ENCODE measurements around the gene TNS1.

The TNS1 gene

DNA sequence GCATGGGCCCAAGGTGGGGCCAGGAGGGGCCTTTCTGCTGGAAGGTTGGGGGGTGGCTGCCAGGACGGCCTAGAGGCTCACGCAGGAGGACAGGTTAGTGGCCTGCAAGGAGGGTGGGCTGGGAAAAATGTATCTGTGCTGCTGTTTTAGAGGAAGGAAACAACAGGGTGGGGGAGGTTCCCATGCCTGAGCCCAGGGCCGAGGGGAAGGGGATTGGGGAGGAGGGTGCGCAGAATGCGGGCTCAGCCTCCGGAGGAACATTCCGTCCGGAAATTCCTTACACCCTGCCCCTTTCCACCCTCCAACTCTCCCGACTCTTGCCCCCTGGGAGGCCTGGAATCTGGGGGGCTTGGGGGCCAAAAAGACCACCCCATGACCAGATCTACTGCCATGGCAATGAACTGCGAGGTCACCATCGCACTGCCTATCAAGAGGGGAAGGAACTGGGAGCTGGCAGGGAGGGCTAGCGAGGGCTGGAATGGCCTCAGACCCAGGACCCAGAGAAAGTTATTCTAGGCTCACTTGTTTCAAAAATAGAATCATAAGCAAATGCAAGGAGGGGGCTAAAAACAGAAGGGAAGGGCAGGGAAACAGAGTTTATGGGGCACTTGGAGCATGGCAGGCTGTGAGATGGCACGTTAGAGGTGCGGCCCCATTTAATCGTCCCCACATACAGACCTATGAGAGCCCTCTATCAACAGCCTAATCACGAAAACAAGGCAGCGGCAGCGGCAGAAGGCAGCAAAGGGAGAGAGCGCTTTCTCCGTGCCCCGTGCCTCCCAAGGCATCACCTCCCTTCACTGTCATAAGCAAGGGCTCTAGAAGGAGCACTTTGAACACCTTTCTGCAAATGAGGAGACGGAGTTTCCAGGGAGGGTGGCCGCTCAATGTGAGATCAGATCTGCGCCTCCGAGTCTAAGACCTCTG, 90.4 kb downstream of the TNS1 start:
- DNase-seq (ENCODE audit: low spot score): no peak

DNA sequence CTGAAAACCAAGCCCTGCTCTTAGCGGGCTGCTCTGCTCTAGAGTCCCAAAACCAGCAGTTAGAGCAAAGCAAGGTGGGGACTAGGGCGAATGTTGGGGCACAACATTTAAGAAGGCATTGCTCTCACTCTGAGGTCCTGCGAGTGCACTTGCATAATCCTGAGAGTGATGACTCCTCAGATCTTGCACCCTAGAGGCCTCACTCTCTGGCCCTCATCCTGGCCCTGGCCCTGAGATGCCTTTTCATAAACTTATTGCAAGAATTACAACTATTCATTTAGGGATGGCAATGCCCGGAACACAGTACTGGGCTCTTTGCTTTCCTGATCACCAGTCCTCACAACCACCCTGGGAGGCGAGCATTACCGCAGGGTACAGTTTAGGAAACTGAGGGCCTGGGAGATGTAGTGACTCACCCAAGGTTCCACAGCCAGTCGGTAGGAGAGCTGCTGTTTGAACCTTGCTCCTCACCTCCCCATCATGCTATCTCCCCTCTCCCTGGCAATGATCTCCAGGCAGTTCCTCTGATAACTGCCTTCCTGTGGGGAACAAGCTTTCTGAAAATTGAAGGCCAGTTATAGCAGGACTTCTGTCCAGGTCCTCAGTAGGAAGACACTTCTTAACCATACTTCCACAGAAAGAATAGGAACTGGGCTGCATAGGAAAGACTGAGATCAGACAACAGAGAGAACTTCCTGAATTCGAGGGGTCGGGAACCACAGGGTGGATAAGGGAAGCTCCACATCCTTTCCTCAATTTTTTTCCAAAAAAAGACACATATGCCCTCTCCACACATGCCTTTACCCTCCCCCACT, 91.3 kb downstream of the TNS1 start:
- DNase-seq (ENCODE audit: low spot score): no peak

DNA sequence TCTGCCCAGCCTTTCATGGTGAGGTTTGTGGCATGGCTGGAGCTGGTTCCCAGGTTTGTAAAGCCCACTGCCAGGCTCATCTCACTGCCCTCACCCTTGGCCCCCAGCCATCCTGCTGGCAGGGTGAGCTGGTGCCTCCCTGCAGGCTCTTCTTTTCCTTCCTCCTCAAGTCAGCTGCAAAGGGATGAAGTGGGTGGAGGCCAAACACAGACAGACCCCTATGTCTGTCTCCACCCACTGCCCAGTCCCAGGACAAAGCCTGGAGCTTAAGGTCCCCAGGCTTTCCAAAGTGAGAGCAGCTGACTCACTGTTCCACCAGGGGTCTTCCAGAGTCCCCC, 92.0 kb downstream of the TNS1 start:
- no peak for DNase-seq (ENCODE audit: low spot score)

DNA sequence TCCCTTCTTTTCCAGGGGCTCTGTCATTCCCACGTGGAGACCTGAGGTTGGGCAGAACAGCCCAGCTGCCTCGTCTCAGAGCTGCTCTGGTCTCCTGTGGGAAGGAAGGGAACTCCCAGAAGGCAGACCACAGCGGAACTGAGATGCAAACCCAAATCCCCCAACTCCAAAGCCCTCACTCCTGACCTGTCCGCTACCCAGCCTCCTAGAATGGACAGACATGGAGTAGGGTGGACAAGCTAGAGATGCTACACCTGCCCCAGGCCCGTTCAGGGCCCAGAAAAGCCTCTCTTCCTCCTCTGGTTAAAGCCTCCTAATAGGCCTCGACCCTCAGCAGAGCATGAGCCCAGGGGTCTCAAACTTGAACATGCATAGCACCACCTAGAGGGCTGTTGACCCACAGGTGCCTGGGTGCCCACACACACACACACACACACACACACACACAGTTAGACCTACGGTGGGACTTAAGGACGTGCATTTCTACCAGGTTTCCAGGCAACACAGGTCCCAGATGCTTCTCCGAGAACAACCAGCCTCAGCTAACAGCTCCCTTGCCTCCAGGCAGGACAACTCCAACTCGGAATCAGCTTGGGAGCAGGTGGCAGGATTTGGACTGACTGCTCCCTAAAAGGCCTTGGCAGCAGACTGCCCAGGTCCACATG, 93.5 kb downstream of the TNS1 start:
- peak; percentile 20 for DNase-seq (ENCODE audit: low spot score)

DNA sequence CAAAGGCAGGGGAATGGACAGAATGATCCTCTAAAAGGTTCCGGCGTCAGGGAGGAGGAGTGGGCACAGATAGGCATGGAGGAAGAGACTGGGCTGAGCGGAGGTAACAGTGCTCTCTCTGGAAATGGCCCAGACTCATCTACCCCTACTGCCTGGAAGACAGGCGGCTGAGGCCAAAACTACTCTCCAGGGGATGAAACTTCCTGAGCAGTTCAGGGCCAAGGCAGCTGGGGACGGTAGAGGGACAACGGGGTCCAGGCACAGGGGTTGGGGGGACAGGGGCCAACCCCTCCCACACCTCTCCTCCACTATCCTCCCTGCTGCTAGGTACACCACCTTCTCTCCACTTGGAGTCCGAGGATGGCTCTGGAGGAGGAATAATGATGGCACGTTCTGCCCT, 94.3 kb downstream of the TNS1 start:
- no peak for DNase-seq (ENCODE audit: low spot score)

DNA sequence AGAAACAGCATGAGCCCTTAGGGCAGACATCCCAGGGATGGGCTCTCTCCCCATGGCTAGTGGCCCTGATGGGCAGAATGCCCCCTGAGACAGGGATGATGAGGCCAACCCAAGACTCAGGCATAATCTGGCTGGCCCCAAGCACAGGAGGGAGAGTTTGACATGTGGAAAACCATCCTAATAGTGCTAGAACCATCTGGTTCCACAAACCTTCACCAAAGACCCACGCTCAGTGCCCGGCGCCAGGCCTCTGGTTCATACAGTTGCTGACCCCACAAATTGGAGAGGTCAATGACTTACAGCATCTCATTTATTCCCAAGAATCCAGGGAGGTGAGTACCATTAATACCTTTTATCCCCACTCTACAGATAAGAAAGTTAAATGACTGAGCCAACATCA, 95.5 kb downstream of the TNS1 start:
- DNase-seq (ENCODE audit: low spot score): no peak

DNA sequence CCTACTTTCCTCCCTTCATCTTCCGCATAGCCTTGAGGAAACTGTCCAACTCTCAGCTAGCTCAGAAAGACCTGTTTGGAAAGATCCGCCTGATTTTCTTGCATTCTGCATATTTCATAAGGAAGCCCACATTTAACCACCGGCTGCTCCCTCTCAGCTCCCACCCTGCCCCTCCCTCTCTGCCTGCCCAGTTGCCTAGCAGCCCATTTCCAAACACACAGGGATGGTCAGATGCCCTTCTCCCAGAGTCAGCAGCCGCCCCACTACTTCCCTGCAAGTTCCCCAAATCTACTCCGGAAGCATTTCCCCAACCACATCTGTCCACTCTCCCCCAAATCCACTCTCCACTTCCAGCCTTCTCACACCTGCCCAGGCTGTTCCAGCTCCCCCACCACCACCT, 96.0 kb downstream of the TNS1 start:
- DNase-seq (ENCODE audit: low spot score): no peak

DNA sequence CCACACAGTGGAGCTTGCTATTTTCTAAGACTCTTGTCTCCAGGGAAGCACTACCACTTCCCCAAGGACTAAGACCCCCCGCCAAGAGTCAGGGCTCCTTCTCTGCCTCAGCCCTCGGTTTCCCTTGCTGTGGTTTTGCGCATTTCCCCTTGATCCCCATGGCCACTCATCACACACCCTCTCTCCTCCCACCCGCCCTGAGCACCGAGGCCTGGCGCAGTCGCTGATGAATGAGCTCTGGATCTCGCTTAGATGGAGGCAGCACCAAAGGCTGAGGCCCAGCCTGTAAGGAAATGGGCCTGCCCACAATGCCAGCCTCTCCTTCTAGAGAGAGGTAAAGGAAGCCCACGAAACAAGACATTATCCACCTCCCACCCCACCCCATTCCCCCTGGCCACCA, 96.9 kb downstream of the TNS1 start:
- DNase-seq (ENCODE audit: low spot score): no peak

DNA sequence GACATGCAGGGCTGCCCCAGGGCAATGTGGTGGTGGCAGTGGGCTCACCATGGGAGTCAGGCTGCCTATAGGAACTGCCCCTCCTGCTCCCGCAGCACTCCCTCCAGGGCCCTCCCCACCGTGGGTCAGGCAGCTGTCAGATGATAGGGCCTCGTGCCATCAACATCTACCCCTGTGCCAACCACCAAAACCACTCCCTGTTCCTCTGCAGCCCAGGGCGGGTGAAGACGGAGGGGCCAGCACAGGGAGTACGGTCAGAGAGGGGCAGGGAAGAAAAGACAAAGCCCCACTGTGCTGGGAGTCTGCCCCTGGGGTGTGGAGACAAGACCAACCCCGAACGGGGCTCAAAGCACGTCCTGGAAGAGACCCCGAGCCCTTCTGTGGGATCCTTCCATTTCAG, 97.4 kb downstream of the TNS1 start:
- DNase-seq (ENCODE audit: low spot score): no peak

DNA sequence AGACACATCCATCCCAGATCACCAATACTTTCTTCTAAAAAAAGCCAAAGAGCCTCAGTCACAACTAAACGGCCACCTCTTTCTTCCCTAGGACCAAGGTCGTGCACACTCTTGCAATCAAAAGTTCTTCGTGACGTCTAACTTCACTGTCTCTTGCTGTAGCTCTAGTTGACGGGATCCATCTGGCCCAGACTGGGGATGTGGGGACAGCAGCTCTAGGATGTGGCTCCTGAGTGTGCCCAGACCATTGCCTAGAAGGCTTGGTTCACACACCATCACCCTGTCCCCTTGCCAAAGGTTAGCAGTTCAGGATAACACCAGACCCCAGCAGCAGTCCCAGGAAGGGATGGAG, 98.2 kb downstream of the TNS1 start:
- DNase-seq (ENCODE audit: low spot score): no peak

DNA sequence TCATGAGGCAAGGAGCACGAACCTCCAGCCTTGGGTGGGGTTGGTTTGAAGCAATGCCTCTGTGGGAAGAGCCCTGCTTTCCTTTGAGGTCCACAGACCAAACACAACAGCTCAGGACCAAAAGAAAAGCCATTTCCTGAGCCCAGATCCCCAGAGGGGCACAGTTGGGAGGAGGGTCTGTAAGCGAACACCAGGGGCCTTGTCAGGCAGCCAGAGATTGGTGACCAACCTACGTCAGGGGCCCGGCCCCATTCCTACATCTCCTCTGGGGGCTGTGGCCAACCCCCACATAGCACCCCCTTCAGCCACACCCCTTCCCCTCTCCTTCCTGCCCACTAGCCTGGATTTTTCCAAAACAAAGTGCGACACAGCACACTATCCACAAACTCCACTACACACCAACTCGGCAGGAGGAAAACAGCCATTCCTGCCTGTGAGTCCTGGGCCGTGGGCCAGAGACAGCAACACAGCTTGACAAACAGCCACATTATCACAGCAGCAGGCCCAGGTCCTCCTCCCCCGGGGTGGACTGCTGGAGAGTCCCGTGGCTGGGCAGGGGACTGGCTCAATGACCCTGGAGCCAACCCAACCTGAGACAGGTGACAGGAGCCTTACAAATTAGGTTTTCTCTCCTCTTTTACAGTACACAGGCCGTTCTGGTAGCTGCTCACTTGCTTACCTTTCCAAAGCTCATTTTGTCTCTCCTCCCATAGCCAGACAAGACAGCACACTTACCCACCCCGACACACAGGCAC, 98.8 kb downstream of the TNS1 start:
- DNase-seq (ENCODE audit: low spot score): no peak

DNA sequence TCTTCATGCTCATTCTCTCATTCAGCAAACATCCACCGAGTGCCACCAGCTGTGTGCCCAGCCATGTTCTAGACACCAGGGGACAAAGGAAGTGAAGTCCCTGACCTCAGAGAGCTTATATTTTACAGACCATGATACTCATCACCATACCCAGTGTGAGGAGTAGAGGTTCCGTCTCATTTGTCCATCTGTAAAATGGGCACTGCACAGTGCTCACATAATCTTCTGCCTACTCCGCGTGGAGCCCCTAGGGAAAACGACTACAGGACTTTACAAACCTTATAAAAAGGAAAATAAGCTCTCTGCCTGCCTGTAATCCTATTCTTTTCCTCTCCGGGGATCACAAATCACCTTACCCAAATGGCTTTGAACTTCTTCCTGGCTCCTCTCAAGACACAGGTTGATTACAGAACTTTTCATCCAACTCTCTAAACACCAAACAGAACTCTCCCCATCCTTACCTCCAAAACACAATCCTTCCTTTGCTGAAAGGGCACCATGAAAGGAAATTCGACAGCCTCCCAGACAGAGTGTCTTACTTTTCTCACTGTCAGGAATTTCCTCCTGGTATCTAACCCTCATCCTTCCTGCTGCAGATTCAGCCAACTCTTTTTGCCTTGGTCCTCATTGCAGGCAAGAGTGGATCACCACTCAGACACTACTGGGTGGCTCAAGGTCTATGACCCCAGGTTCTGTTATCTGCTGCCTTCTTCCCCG, 99.5 kb downstream of the TNS1 start:
- no peak for DNase-seq (ENCODE audit: low spot score)

DNA sequence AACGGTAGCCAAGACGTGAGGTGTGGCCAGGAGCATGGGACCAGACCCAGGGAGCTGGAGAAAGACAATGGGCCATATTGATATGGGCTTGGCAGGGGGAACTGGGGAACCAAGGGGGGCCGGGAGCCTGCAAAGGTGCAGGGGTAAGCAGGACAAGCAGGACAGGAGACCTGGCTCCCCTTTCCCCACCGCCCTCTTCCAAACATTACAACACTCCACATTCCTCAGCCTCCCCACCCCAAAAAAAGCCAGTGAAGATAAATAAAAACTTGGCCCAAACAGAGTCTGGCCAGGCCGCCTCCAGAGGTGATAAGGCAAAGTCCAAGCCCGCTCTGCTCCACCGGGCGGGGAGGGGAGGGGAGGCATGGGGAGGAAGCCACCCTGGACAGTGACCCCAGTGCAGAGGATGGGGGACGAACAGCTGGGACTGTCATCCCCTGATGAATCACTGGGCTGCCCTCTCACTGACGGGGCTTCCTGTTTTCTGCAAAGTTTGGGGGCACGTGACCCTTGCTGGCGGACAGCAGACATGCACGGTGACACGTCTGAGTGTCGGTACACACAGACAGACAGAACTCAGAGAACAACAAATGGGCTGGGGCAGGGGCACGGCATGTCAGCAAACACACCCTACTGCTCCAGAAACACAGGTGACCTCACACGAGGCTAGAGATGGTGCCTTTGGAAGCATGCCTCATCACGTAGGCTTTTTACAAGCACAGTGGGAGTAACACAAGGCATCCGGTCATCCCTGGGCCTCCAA, 100.2 kb downstream of the TNS1 start:
- no peak for DNase-seq (ENCODE audit: low spot score)

DNA sequence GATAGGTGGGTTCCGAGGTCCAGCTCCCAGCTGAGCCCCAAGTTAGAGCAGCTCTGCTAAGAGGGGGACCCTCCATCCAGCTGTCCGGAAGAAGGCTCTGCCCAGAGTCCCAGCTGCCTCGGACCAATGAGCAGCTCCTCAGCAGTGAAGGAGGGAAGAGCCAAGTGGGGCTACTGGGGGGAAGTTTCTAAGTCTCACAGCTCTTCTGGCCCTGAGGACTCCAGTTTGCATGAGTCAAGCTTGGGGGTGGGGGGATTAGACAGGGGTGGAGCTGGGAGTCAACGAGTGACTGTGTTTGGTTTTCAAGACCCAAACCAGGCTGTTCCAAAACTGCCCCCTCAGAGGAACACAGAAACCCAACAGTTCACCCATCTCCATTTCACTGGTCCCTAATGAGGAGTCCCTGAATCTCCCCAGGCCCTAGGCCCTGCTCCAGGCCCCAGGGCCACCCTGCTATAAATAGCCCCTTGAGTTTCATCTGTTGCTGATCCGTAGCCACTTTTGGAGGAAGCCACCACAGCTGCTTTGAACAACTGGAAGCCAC, 100.9 kb downstream of the TNS1 start:
- DNase-seq (ENCODE audit: low spot score): no peak

DNA sequence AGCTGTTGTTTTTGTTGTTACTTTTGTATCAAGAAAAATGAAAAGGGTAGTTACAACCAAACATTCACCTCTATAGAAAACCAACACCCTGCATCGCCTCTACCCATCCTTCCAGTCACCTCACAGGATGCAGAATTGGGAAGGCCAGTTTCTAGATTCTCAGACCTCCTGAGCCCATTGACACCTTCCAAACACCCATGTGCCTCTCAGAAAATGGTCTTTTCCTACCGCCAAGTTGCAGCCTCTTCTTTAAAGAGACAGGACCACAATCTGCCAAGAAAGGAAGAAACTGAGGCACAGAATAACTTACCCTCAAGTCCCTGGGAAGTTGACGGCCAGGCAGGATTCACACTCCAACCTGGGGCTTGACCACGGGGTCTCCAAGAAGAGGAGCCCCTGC, 101.4 kb downstream of the TNS1 start:
- DNase-seq (ENCODE audit: low spot score): no peak

DNA sequence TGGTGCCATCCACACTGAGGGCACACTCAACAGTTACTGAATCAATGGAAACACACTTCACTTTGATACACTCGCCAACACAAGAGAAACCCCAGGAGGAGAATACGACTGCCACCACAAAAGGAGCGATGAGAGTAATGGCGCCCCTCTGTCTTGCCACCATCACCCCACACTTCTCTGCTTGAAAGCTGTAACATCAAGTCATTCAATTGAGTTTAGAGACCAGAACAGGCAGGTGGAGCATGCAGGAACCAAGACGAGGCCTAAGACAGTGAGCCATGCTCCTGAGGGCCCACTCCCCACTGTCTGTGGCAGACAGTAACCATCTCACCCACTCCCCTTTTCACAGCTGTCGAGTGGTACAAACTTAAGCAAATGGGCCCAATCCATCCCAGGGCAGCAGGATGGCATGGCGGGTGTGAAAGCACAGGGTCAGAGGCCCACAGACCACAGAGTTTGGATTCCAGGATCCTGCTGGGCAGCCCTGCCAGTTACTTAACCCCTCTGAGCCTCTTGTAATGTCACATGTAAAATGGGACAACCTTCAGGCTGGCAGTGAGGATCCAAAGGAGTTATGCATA, 101.9 kb downstream of the TNS1 start:
- DNase-seq (ENCODE audit: low spot score): no peak

DNA sequence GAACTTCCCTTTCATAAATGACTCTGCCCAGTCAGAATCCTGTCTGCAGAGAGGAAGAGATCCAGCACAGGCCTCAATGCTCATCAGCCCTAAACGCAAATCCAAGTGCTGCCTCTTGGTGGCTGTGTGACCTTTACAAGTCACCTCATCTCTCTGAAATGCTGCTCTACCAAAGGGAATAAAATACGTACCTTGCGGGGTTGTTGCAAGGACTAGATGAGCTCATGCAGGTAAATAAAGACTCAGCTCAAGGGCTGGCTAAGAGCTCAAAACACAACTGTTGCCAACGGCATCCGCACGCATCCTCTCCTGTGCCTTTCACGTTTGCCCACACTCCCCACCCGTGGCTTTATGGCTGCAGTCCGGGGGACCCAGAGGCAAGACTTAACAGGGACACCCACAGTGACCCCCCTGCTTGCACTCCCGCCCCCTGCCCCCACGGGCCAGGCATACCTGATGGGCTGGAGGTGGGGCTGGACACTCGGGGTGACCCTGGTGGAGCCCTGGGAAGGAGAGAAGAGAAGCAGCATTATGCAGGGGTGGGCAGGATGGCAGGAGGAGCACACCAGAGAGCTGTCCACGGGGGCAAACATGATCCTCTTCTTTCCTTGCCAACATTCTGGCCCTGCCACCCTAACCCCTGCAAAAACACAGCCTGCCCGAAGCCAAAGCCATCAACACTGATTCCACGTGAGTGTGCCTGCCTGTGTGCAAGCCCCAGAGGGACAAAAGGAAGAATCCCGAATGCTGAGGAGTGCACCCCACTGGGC, 102.6 kb downstream of the TNS1 start:
- DNase-seq (ENCODE audit: low spot score): no peak

DNA sequence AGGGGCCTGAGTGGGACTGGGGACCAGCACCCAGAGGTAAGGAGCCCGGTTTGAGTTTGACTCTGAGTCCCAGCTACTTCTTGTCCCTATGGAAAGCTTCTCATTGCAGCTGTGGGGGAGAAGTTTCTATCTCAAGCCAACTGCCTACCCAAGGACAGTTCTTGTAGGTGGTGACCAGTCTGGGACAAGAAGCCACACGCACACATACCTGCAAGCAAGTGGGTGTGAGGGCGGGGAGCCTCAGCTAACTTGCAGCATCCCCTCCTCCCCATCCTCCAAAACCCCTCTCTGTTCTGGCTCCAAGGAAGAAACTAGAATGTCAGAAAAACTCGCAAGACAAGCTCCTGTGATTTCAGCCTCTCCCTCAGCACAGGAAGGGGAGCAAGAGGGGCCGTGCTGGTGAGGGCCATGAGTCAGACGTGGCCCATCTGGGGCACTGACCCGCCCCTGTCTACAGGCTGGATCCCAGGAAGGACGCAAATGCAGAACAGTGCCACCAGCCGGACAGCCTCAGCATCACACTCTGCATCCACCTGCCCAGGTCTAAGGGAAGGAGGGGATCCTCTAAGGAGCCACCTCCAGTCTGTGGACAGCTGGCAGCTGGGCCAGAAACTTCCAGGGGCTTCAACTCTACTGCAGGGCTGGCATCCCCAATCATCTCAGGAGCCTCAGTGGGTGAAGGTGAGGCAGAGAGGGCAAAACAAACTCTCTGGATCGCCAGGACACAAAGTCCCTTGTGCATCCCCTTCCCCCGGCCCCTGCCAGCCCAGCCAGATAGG, 103.4 kb downstream of the TNS1 start:
- peak; percentile 61 for DNase-seq (ENCODE audit: low spot score)
